ENCODE data around the gene CTDSP1. TPM values are rescaled to one million over a fixed set of nuclear protein-coding genes. Genes with fewer than 3 reads are reported as not detected.

CTDSP1 gene
- total RNA-seq, 2 donors from 2014 or later = 92.5 to 106 TPM

- Mint-ChIP-seq H3K9me3 (no peaks in the 10 kb centered on the region), H3K4me1 (ENCODE audit: low read depth in 2 of 2) (peaks cover 25 to 26% of the 10 kb centered on the region in 2 donors), H3K27ac (no peak overlapping the region), H3K4me3 (no peak overlapping the region), H3K36me3 (no peaks in the 10 kb centered on the region), H3K27me3 (peaks cover 0 to 4% of the 10 kb centered on the region in 2 donors)
- DNase-seq (ENCODE audit: low spot score) (no peak), ATAC-seq (no peak)
Observed at GRCh38 chr2:218389333-218390150, 10.1 kb upstream of the CTDSP1 start.

- H3K9me3 Mint-ChIP-seq = no peaks in the 10 kb centered on the region
- peak overlapping the region in 1 of 2 donors; percentile 29 for H3K27ac Mint-ChIP-seq
- H3K4me1 Mint-ChIP-seq (ENCODE audit: low read depth in 2 of 2) = peaks cover 33 to 37% of the 10 kb centered on the region in 2 donors
- H3K4me3 Mint-ChIP-seq = no peak overlapping the region
- ATAC-seq (no peak), DNase-seq (ENCODE audit: low spot score) (no peak)
- peaks cover 0 to 4% of the 10 kb centered on the region in 2 donors for H3K27me3 Mint-ChIP-seq
- H3K36me3 Mint-ChIP-seq = no peaks in the 10 kb centered on the region
Observed at GRCh38 chr2:218391202-218391601, 8.5 kb upstream of the CTDSP1 start.

- no peak for ATAC-seq
- H3K27me3 Mint-ChIP-seq = no peaks in the 10 kb centered on the region
- H3K27ac Mint-ChIP-seq = peak overlapping the region in 1 of 2 donors; percentile 10
Observed at GRCh38 chr2:218392459-218392858, 7.2 kb upstream of the CTDSP1 start.

GRCh38 chr2:218392891-218393462 lies 6.7 kb upstream of the CTDSP1 start:
- H3K4me1 Mint-ChIP-seq (ENCODE audit: low read depth in 2 of 2) = peaks cover 45 to 54% of the 10 kb centered on the region in 2 donors
- H3K36me3 Mint-ChIP-seq = no peaks in the 10 kb centered on the region
- H3K27ac Mint-ChIP-seq = no peak overlapping the region
- no peaks in the 10 kb centered on the region for H3K27me3 Mint-ChIP-seq
- DNase-seq (ENCODE audit: low spot score) (no peak), ATAC-seq (no peak)
- H3K4me3 Mint-ChIP-seq = no peak overlapping the region
- H3K9me3 Mint-ChIP-seq = no peaks in the 10 kb centered on the region

More at GRCh38 chr2:218392459-218392858, 7.2 kb upstream of the CTDSP1 start:
- H3K4me3 Mint-ChIP-seq = no peak overlapping the region
- no peak for DNase-seq (ENCODE audit: low spot score)
- H3K4me1 Mint-ChIP-seq (ENCODE audit: low read depth in 2 of 2) = peaks cover 40 to 49% of the 10 kb centered on the region in 2 donors
- H3K36me3 Mint-ChIP-seq = no peaks in the 10 kb centered on the region
- H3K9me3 Mint-ChIP-seq = no peaks in the 10 kb centered on the region

GRCh38 chr2:218393750-218394290 lies 5.8 kb upstream of the CTDSP1 start:
- peaks cover 47 to 57% of the 10 kb centered on the region in 2 donors for H3K4me1 Mint-ChIP-seq (ENCODE audit: low read depth in 2 of 2)
- peak overlapping the region in 1 of 2 donors; percentile 26 for H3K27ac Mint-ChIP-seq
- no peak for DNase-seq (ENCODE audit: low spot score)

GRCh38 chr2:218394298-218395089 lies 5.2 kb upstream of the CTDSP1 start:
- Mint-ChIP-seq H3K4me1 (ENCODE audit: low read depth in 2 of 2) (peaks cover 45 to 57% of the 10 kb centered on the region in 2 donors), H3K36me3 (no peaks in the 10 kb centered on the region), H3K9me3 (no peaks in the 10 kb centered on the region), H3K27ac (peak overlapping the region in 1 of 2 donors; percentile 26), H3K27me3 (no peaks in the 10 kb centered on the region), H3K4me3 (peak overlapping the region; percentile 30)
- no peak for ATAC-seq
- no peak for DNase-seq (ENCODE audit: low spot score)

More at GRCh38 chr2:218393750-218394290, 5.8 kb upstream of the CTDSP1 start:
- H3K9me3 Mint-ChIP-seq = no peaks in the 10 kb centered on the region
- H3K27me3 Mint-ChIP-seq = no peaks in the 10 kb centered on the region
- H3K36me3 Mint-ChIP-seq = no peaks in the 10 kb centered on the region
- ATAC-seq = no peak
- H3K4me3 Mint-ChIP-seq = no peak overlapping the region

- H3K9me3 Mint-ChIP-seq = no peaks in the 10 kb centered on the region
- DNase-seq (ENCODE audit: low spot score) (no peak), ATAC-seq (no peak)
- no peaks in the 10 kb centered on the region for H3K36me3 Mint-ChIP-seq
- peaks cover 39 to 51% of the 10 kb centered on the region in 2 donors for H3K4me1 Mint-ChIP-seq (ENCODE audit: low read depth in 2 of 2)
- H3K27ac Mint-ChIP-seq = peak overlapping the region in 1 of 2 donors; percentile 26
- H3K27me3 Mint-ChIP-seq = no peaks in the 10 kb centered on the region
- H3K4me3 Mint-ChIP-seq = peak overlapping the region; percentile 30
Observed at GRCh38 chr2:218395090-218395444, 4.6 kb upstream of the CTDSP1 start.

GRCh38 chr2:218395456-218395825 lies 4.2 kb upstream of the CTDSP1 start:
- H3K27ac Mint-ChIP-seq = peak overlapping the region; percentile 89 to 95
- no peaks in the 10 kb centered on the region for H3K27me3 Mint-ChIP-seq
- H3K9me3 Mint-ChIP-seq = no peaks in the 10 kb centered on the region
- DNase-seq (ENCODE audit: low spot score) (no peak), ATAC-seq (no peak)
- peaks cover 39 to 49% of the 10 kb centered on the region in 2 donors for H3K4me1 Mint-ChIP-seq (ENCODE audit: low read depth in 2 of 2)
- no peaks in the 10 kb centered on the region for H3K36me3 Mint-ChIP-seq
- H3K4me3 Mint-ChIP-seq = peak overlapping the region; percentile 85

GRCh38 chr2:218395826-218396687 lies 3.6 kb upstream of the CTDSP1 start:
- ATAC-seq (peak; percentile 75 to 81), DNase-seq (ENCODE audit: low spot score) (peak; percentile 95)
- peak overlapping the region; percentile 85 for H3K4me3 Mint-ChIP-seq
- H3K4me1 Mint-ChIP-seq (ENCODE audit: low read depth in 2 of 2) = peaks cover 39 to 49% of the 10 kb centered on the region in 2 donors
- H3K9me3 Mint-ChIP-seq = no peaks in the 10 kb centered on the region
- H3K27ac Mint-ChIP-seq = peak overlapping the region; percentile 89 to 95
- H3K36me3 Mint-ChIP-seq = no peaks in the 10 kb centered on the region
- no peaks in the 10 kb centered on the region for H3K27me3 Mint-ChIP-seq

- H3K36me3 Mint-ChIP-seq = no peaks in the 10 kb centered on the region
- H3K27me3 Mint-ChIP-seq = no peaks in the 10 kb centered on the region
- no peaks in the 10 kb centered on the region for H3K9me3 Mint-ChIP-seq
- ATAC-seq (peak in 1 of 2 donors; percentile 1), DNase-seq (ENCODE audit: low spot score) (peak; percentile 78)
- H3K4me3 Mint-ChIP-seq = peak overlapping the region; percentile 85
- H3K27ac Mint-ChIP-seq = peak overlapping the region; percentile 89 to 95
- peaks cover 38 to 49% of the 10 kb centered on the region in 2 donors for H3K4me1 Mint-ChIP-seq (ENCODE audit: low read depth in 2 of 2)
Observed at GRCh38 chr2:218396688-218397462, 2.8 kb upstream of the CTDSP1 start.

GRCh38 chr2:218397463-218397819 lies 2.2 kb upstream of the CTDSP1 start:
- peaks cover 40 to 49% of the 10 kb centered on the region in 2 donors for H3K4me1 Mint-ChIP-seq (ENCODE audit: low read depth in 2 of 2)
- no peaks in the 10 kb centered on the region for H3K9me3 Mint-ChIP-seq
- no peak for ATAC-seq
- H3K36me3 Mint-ChIP-seq = no peaks in the 10 kb centered on the region
- H3K27me3 Mint-ChIP-seq = no peaks in the 10 kb centered on the region
- H3K27ac Mint-ChIP-seq = peak overlapping the region; percentile 89 to 95
- H3K4me3 Mint-ChIP-seq = peak overlapping the region; percentile 85
- no peak for DNase-seq (ENCODE audit: low spot score)

- H3K27me3 Mint-ChIP-seq = no peaks in the 10 kb centered on the region
- H3K4me1 Mint-ChIP-seq (ENCODE audit: low read depth in 2 of 2) = peaks cover 41 to 49% of the 10 kb centered on the region in 2 donors
- H3K4me3 Mint-ChIP-seq = peak overlapping the region; percentile 85
- ATAC-seq = peak; percentile 41
- no peaks in the 10 kb centered on the region for H3K36me3 Mint-ChIP-seq
- DNase-seq (ENCODE audit: low spot score) = peak; percentile 81
- H3K9me3 Mint-ChIP-seq = no peaks in the 10 kb centered on the region
- H3K27ac Mint-ChIP-seq = peak overlapping the region; percentile 89 to 95
Observed at GRCh38 chr2:218397820-218398436, 1.7 kb upstream of the CTDSP1 start.
